ENCODE results near the gene MED12L. TPM values are rescaled to one million over a fixed set of nuclear protein-coding genes. Genes with fewer than 3 reads are reported as not detected.

Gene MED12L
- total RNA-seq, 2 experiments from 2014 or later: 12.6 to 32.7 TPM

DNA sequence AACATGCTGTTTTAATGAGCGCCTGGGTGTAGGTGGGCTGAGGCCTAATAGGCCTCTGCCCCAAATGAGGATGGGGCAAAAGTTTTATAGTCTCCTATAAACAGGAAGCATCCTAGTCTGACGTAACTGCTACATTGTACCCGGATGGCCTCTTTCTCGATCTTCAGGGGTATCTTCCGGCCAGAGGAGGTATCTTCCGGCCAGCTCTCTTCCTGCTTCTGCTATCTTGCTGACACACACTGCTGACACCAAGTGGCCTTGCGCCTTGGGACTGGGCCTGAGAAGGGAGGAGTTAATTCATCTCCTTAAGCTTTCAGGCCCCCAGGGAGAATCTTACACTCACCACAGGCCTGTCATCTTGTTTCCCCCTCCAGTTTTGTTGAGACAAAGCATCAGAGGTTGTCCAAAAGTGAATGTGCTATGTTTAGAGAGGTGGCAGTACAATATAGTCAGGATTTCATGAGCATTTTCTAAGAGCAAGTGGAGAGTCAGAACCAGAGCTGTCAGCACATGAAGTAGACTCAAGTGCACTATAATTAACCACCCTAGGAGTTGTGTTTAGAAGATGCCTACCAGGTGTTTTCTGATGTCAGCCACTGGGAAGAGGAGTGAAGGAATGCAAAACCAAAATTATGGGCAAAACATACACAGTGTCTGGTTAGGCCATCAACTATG lies 391.0 kb downstream of the MED12L start:
- CTCF ChIA-PET (ENCODE audit: unreplicated experiment): interaction anchor here (0.8 kb wide), 1 partner anchor 96 kb away, joined by 3 read pairs; no protein-coding TSS in a partner anchor

DNA sequence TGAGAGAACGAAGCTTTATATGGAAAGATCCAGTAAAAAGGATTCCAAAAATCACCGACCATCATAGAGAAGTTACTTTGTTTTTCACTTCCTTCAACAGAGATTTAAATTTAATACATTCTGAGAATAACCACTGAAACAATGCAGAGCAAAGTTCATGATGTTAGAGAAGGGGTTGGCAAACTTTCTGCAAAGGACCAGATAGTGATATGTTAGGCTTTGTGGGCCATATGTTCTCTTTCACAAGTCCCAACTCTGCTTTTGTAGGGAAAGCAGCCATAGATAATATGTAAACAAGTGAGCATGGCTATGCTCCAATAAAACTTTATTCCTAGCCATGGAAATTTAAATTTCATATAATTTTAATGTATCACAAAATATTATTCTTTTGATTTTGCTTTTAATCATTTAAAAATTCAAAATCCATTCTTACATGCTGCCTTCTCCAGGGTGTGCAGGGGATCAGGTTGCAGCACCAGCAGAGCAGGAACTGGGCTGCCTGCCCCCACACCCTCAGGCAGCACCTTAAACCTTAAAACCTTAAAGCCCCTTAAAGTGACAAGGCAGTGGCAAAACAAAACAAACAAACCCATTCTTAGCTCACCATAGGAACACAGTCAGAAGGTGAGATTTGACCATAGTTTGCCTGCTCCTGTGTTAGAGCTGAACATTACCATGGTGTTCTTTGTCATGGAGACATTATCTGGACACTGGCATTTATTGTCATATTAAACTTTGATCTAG lies 392.3 kb downstream of the MED12L start:
- Histone ChIP-seq H3K27ac (ENCODE audit: low read depth, low read length, poor library complexity, severe bottlenecking) (no peak overlapping the region), H3K79me2 (ENCODE audit: insufficient read depth, low read depth, low read length) (no peaks in the 10 kb centered on the region), H3K4me3 (ENCODE audit: low read depth, low read length, poor library complexity, severe bottlenecking) (no peak overlapping the region), H3K36me3 (ENCODE audit: insufficient read depth, low read length) (no peaks in the 10 kb centered on the region), H3K9me3 (ENCODE audit: low read length) (peaks cover 4% of the 10 kb centered on the region; the same call in 1 of the 2 replicates), H3K4me2 (ENCODE audit: low read length) (no peak overlapping the region), H2AFZ (ENCODE audit: low read length) (no peak overlapping the region), H3K9me2 (ENCODE audit: insufficient read depth, low read length) (no peaks in the 10 kb centered on the region), H3K4me1 (ENCODE audit: insufficient read depth, low read length, poor library complexity, severe bottlenecking) (no peaks in the 10 kb centered on the region), H4K20me1 (ENCODE audit: insufficient read depth, low read length) (no peaks in the 10 kb centered on the region)
- CTCF ChIA-PET (ENCODE audit: unreplicated experiment): no interaction called here
- DNase-seq (ENCODE audit: low spot score): no peak
- POLR2A ChIA-PET: interaction anchor here (0.5 kb wide), 1 partner anchor 566 kb away, joined by 3 read pairs; no protein-coding TSS in a partner anchor
- intact Hi-C loops (cut with micrococcal nuclease; ENCODE audit: unreplicated experiment): no loop called here
- no TSS peak for BruUV-seq (replicated peaks)
- TF ChIP-seq, protein P1, sequence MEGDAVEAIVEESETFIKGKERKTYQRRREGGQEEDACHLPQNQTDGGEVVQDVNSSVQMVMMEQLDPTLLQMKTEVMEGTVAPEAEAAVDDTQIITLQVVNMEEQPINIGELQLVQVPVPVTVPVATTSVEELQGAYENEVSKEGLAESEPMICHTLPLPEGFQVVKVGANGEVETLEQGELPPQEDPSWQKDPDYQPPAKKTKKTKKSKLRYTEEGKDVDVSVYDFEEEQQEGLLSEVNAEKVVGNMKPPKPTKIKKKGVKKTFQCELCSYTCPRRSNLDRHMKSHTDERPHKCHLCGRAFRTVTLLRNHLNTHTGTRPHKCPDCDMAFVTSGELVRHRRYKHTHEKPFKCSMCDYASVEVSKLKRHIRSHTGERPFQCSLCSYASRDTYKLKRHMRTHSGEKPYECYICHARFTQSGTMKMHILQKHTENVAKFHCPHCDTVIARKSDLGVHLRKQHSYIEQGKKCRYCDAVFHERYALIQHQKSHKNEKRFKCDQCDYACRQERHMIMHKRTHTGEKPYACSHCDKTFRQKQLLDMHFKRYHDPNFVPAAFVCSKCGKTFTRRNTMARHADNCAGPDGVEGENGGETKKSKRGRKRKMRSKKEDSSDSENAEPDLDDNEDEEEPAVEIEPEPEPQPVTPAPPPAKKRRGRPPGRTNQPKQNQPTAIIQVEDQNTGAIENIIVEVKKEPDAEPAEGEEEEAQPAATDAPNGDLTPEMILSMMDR (conservative IDR thresholded peaks at IDR 0.05; ENCODE audit: low read length): no peak
- no peak for TF ChIP-seq EZH2phosphoT487 (IDR thresholded peaks at IDR 0.05; ENCODE audit: borderline replicate concordance, low read depth, low read length)

More for the DNA sequence above, 391.0 kb downstream of the MED12L start:
- BruUV-seq (replicated peaks): no TSS peak
- POLR2A ChIA-PET: no interaction called here
- Histone ChIP-seq H3K4me2 (ENCODE audit: low read length) (no peak overlapping the region), H2AFZ (ENCODE audit: low read length) (no peak overlapping the region), H3K27ac (ENCODE audit: low read depth, low read length, poor library complexity, severe bottlenecking) (no peak overlapping the region), H3K4me1 (ENCODE audit: insufficient read depth, low read length, poor library complexity, severe bottlenecking) (no peaks in the 10 kb centered on the region), H3K79me2 (ENCODE audit: insufficient read depth, low read depth, low read length) (no peaks in the 10 kb centered on the region), H3K9me2 (ENCODE audit: insufficient read depth, low read length) (no peaks in the 10 kb centered on the region), H4K20me1 (ENCODE audit: insufficient read depth, low read length) (no peaks in the 10 kb centered on the region), H3K9me3 (ENCODE audit: low read length) (no peaks in the 10 kb centered on the region), H3K36me3 (ENCODE audit: insufficient read depth, low read length) (no peaks in the 10 kb centered on the region), H3K4me3 (ENCODE audit: low read depth, low read length, poor library complexity, severe bottlenecking) (no peak overlapping the region)
- no peak for DNase-seq (ENCODE audit: low spot score)
- TF ChIP-seq, protein P1 (conservative IDR thresholded peaks at IDR 0.05; ENCODE audit: low read length): no peak
- no peak for TF ChIP-seq EZH2phosphoT487 (IDR thresholded peaks at IDR 0.05; ENCODE audit: borderline replicate concordance, low read depth, low read length)
- intact Hi-C loops (cut with micrococcal nuclease; ENCODE audit: unreplicated experiment): no loop called here

DNA sequence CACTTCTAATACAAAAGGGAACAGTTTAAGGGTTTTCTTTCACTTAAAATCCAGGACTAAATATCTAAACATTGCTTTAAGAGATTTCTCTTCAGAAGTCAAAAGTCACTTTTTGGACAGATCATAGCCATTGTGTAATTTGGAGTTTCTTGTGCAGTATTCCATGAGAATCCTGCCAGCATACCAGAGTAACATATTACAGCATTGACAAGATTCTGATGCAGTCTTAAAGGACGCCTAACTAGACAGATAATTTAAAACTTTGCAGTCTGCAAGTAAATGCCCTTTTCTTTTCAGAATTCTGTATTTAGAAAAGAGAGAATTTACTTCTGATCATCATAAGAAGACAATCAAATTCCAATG lies 392.9 kb downstream of the MED12L start:
- POLR2A ChIA-PET: interaction anchor here (0.5 kb wide), 1 partner anchor 565 kb away, joined by 3 read pairs; no protein-coding TSS in a partner anchor
- intact Hi-C loops (cut with micrococcal nuclease; ENCODE audit: unreplicated experiment): no loop called here
- Histone ChIP-seq H4K20me1 (ENCODE audit: insufficient read depth, low read length) (no peaks in the 10 kb centered on the region), H3K4me1 (ENCODE audit: insufficient read depth, low read length, poor library complexity, severe bottlenecking) (no peaks in the 10 kb centered on the region), H3K9me3 (ENCODE audit: low read length) (peaks cover 7% of the 10 kb centered on the region; the same call in 1 of the 2 replicates), H3K4me2 (ENCODE audit: low read length) (no peak overlapping the region), H3K36me3 (ENCODE audit: insufficient read depth, low read length) (no peaks in the 10 kb centered on the region), H3K4me3 (ENCODE audit: low read depth, low read length, poor library complexity, severe bottlenecking) (no peak overlapping the region), H3K79me2 (ENCODE audit: insufficient read depth, low read depth, low read length) (no peaks in the 10 kb centered on the region), H2AFZ (ENCODE audit: low read length) (no peak overlapping the region), H3K27ac (ENCODE audit: low read depth, low read length, poor library complexity, severe bottlenecking) (no peak overlapping the region), H3K9me2 (ENCODE audit: insufficient read depth, low read length) (no peaks in the 10 kb centered on the region)
- BruUV-seq (replicated peaks): no TSS peak
- TF ChIP-seq, protein P1 (conservative IDR thresholded peaks at IDR 0.05; ENCODE audit: low read length): no peak
- no peak for TF ChIP-seq EZH2phosphoT487 (IDR thresholded peaks at IDR 0.05; ENCODE audit: borderline replicate concordance, low read depth, low read length)
- no peak for DNase-seq (ENCODE audit: low spot score)
- CTCF ChIA-PET (ENCODE audit: unreplicated experiment): no interaction called here

Measured in OCI-LY7 (cell line).